NCI-H187 treated with DMSO at 0.1 percent for 48 hours (cell line): ENCODE data around the gene CYB5RL.

Experiments
- DNase-seq: peaks from one replicate; lab custom pipeline; 2025; lab: John Stamatoyannopoulos, UW

Gene CYB5RL

GRCh38 chr1:54158071-54158470, 41.8 kb downstream of the CYB5RL start:
- no peak for DNase-seq

- no peak for DNase-seq
These were observed 42.4 kb downstream of the CYB5RL start for GRCh38 chr1:54157401-54157800.

- no peak for DNase-seq
These were observed 42.8 kb downstream of the CYB5RL start for GRCh38 chr1:54156986-54157385.

- no peak for DNase-seq
These were observed 43.6 kb downstream of the CYB5RL start for GRCh38 chr1:54156201-54156600.

- DNase-seq = peak; percentile 31
These were observed 46.0 kb downstream of the CYB5RL start for GRCh38 chr1:54153535-54154439.

- no peak for DNase-seq
These were observed 47.1 kb downstream of the CYB5RL start, which contains the start of gene CDCP2 for GRCh38 chr1:54152696-54153095. Gene CDCP2 (minus strand): TSS chr1:54153000. CDS start chr1:54152922, 78 bp downstream.

GRCh38 chr1:54151013-54151412, 48.8 kb downstream of the CYB5RL start:
- no peak for DNase-seq
